NOMO-1 treated with DMSO at 0.1 percent for 48 hours (cell line): ENCODE measurements around the gene ADGRL3.
"Not testable (repeated sequence)": the region's sequence is repeated elsewhere in the genome, so short reads cannot be mapped to it uniquely, and the experiment has no call there.

Experiments
- DNase-seq: peaks from one replicate; lab custom pipeline; 2025; ENCODE audit not compliant: unreplicated experiment; lab: John Stamatoyannopoulos, UW

The ADGRL3 gene

DNA sequence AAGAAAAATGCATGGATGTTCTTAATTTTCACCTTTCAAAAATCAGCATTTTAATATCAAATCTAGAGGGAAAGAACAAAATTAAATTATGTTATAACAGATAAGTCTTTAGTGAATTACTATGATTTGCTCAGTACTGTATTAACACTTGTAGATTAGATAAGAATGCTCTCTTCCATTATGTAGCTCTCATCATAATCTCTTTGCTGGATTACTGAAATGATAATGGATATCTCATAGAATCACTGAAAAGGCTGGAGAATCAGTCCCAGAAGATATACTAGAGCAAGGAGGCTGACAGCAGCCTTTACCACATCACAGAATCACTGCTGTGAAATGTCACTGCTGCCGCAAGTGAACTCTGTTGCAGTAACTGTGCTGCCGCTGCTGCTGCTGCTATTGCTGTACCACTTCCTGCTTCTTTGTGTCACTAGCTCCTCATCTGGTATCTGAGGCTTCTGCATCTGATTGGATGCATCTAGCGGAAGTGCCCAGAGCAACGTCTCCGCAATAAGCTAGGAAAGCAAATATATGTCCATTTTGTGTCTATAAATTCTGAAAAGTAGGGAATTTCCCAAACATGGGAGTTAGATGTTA lies 738.2 kb downstream of the ADGRL3 start:
- DNase-seq: no peak

DNA sequence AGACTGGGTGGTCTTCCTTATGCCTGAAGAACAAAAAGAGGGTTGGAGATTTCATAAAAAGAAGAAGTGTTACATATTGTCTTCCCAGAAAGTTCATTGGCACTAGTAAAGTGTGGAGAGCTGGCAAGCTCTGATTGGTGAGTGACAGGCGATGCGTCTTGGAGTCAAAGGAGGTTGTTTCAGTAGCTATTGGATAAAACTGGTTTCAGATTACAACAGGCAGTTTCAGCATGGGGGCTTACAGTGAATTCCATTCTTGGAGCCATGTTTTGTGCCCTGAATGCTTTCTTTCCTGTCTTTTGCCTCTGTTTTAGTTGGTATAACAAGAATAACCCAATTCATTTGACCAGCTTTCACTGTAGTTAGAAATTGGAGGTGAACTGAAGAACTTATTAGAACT lies 750.5 kb downstream of the ADGRL3 start:
- no peak for DNase-seq

DNA sequence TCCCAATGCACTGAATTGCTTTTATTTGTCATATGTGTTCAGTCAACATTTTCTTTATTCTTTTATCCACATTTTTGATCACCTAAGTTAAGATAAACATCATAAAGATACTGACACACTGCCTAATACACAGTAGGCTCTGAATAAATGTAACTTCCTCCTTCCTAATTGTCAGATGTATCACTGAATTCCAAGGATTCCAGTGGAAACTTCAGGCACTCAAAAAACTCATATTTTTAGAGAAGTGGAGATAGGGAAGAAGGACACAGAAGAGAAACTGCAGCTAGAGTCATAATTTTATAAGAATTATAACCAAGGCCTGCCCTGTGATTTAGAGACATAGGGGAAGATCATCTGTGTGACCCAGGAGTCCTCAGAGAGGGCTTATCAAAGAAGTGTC lies 753.3 kb downstream of the ADGRL3 start:
- no peak for DNase-seq

DNA sequence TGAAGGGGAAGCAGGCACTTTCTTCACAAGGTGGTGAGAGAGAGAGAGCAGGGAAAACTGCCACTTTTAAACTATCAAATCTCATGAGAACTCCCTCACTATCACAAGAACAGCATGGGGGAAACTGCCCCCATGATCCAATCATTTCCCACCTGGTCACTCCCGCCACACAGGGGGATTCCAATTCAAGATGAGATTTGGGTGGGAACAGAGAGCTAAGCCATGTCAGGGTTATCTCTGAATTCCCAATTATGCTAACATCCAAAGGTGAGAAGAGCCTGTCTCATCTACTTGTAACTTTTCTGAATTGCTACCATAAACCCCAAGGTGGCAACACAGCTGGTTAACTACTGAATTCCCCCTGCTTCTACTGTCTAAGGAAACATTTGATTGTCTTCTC lies 758.5 kb downstream of the ADGRL3 start:
- DNase-seq: no peak

DNA sequence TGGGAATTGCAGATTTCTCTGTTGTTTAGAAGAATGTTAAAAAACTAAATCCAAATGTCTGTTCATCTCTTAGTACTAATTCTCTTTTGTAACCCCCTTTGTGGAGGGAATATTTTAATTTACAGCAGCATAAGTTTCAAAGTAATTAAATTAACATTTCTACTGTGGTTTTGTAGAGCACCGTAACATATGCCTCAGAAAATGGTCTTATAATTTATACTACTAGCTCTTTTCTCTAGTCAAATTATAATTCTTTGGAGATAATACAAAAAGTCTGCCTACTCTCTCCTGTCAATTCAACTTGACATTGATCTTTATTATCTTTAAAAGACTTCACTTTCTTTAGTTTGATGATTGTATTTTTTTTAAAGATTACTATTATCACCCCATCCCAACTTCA lies 759.0 kb downstream of the ADGRL3 start:
- no peak for DNase-seq

DNA sequence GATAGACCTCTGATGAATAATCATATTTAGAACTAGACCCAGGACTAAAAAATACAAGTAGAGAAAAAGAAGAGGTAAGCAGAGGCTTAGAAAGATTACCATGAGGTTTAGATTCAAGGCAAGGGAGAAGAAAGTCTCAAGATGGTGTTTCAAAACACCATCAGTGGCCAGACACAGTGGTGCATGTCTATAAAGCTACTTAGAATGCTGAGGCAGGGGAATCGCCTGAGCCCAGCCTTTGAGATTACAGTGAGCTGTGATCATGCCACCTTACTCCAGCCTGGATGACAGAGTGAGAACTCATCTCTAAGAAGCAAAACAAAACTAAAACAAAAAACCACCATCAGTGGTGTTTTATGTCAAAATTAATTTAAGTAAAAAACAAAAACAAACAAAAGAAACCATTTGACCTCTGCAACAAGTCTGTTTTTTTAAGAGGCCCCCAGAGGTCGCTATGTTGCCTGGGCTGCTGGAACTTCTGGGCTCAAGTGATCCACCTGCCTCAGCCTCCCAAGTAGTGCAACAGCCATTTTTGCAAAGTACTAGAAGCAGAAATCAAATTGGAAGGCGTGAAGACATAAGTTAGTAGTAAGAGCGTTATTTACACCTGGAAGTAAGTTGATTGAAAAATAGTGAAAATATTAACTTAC lies 784.3 kb downstream of the ADGRL3 start:
- DNase-seq: no peak

DNA sequence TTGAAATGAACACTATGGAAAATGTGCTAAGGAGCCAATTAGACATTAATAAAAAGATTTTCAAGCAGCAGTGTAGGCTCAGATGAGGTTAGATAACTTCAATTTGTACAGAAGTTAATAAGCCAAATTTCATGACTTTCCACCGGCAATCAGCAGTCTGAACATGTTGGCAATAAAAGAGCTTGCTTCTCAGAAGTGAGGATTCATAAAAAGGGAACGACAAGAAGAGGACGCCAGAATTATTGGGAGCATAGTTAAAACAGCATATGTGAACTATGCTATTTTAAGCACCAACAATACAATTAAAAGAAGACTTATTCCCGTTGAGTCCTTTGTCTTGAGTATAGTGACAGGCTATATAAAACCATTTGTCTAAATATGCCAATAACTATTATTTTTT lies 785.3 kb downstream of the ADGRL3 start:
- DNase-seq: no peak

DNA sequence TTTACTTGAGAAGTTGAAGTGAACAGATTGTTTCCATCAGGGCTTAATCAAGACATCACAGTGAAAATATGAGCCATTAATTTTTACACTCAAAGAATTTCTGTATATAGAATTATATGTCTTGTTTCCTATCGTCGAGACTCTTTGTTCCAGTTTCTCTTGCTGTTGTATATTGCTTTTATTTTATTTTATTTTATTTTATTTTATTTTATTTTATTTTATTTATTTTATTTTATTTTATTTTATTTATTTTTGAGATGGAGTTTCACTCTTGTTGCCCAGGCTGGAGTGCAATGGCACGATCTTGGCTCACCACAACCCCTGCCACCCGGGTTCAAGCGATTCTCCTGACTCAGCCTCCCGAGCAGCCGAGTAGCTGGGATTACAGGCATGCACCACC lies 786.8 kb downstream of the ADGRL3 start:
- not testable (repeated sequence) for DNase-seq

DNA sequence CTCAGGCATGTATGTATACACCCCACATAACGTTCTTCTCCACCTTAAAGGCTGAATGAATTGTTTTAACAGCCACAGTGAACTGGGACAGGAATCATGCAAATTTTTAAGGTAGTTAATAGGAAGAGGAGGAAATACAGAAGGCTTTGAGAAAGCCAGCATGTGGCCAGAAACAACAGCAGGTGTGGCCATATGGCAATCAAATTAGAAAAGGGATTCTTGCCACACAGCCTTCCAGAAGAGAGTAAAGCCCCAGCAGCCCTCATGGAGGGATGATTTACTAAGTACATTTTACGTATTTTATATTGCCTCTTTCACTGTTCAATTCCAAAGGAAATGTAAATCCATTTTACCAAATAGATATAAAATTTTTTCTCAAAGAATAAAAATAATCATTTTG lies 792.2 kb downstream of the ADGRL3 start:
- DNase-seq: no peak

DNA sequence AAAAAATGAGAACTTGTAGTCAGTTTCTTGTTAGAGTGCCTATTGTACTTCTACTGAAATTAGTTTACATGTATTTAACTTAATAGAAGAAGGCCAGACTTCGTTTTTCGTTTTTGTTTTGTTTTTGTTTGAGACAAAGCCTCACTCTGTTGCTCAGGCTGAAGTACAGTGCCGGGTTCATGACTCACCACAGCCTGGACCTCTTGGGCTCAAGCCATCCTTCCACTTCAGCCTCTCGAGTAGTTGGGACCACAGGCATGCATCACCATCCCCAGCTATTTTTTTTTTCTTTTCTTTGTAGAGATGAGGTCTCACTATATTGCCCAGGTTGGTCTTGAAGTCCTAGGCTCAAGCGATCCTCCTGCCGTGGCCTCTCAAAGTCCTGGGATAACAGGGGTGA lies 793.9 kb downstream of the ADGRL3 start:
- DNase-seq: no peak

DNA sequence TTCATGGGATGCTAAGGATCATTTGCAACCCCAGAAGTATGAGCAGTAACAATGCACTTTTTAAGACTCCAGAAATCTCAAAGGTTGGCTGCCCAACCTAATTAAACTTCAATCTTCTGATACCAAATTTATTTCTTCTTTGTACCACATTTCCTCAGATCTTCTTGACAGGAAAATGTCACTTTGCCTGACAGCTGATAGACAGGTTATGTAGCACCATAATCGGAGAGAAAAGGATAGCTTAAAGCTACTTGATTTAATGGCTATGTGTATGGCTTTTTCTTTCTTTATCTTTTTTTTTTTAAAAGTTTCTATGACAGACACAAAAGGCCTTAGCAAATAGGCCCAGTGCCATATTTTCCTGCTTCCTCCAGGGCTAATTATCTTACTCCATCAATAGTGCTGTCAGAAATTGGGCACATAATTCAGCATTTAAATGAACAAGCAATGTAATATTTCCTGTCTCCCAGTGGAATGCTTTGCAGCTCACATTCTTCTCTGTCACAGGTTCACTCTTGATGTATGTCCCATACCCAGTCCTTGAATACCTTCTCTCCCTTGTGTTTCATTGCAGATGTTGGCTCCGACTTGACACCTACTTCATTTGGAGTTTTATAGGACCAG lies 795.7 kb downstream of the ADGRL3 start:
- no peak for DNase-seq

DNA sequence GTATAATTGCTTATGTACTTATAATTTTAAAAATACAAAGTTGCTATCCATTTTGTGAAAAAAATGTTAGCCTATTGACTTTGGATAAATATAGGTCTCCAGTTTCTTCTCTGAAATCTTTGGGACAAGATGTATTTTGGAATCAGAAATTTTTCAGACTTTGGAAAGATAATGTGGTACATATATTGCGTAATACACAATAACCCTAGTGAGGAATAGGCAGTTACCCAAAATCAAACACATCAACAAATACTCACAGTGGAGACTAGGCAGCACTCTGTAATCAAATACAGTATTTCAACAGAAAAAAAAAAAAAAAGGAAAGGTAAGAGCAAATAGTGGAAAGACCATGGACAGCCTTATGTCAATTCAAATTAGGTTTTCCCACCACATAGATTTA lies 796.8 kb downstream of the ADGRL3 start:
- no peak for DNase-seq

DNA sequence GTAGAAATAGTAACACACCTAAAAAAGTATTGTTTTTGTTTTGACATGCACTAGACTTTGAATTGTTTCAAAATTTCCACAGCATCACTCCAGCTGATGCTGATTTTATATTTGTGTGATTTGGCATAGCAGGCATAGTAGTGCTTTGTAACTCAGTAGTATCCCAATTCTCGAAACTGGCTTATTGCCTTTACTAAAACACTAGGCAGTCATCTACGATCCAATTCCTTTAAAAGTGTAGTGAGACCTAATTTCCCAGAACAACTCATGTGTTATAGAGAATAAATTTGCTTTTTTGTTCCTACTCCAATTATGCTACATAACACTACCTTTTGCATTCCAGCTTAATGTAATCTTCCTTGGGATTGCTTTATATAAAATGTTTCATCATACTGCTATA lies 797.7 kb downstream of the ADGRL3 start:
- DNase-seq: no peak

DNA sequence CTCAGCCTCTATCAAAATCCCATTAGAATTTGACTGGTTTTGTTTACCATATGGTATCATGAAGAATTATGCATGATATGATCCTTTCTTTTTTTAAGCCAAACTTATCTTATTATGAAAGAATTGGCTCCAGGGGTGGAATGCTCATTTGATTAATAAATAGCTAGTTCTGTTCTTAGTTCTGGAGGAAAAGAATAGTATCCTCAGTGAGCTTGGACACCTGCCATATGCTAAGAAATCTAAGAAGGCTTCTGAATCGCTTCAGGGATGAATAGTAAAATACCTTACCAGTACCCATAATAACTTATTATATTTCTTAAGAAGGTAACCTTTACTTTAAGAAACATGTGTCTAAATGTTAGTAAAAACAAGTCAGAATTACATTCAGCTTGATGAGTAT lies 803.6 kb downstream of the ADGRL3 start:
- DNase-seq: no peak

DNA sequence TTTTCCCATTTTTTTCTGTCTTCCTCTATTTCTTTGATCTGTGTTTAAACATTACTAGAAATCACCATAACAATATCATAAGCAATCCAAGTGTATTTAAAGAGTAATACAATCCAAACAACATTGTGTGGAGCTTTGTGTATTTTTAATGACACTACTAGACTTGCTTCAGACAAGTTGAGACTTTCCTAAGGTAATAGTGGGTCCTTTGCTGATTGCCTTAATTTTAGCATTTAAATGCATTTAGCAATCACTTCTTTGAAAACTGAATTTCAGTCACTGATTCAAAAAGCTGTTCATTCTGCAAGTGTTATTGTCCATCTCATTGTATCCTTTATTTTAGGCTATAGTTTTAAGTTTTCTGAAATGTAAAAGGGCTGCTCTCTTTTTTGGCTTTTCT lies 804.8 kb downstream of the ADGRL3 start:
- DNase-seq: no peak

DNA sequence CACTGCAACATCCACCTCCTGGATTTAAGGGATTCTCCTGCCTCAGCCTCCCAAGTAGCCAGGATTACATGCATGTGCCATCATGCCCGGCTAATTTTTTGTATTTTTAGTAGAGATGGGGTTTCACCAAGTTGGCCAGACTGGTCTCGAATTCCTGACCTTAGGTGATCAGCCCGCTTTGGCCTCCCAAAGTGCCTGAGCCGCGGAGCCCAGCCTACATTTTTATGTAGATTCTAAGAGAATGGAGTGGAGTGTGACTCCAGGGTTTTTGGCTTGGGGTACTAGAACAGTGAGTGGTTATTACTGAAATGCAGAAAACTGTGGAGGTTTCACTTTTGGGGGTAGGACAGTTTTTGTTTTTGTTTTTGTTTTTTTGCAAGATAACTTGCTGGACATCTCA lies 806.0 kb downstream of the ADGRL3 start:
- no peak for DNase-seq

DNA sequence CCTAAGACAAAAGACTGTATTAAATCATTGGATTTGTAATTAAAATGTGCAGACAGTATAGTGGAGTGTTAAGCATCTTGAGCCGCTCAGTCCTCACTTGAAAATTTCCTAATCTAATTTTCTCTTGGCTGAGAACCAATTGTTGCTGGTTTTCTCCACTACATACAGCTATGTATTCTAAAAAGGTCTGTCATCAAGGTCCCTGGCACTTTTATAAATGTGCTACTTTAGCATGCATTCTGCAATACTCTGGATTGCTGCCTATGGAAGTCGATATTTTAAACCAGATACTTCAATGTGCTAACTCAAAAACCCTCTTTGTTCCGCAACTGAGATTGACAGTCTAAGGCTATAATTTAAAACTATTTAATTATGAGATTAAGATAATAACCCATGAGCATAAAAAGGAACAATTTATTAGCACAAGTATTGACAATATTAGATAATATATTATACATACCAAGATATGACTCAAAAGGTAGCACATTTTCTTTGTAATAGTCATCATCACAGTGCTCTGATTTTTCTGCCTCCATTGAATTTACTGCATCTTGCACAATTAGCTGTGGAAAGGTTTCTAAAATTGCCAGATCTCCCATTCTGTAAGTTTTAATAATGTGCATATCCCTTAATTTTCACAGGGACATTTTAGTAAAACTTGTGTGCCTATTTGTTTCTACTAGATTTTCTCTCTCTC lies 815.1 kb downstream of the ADGRL3 start:
- no peak for DNase-seq

DNA sequence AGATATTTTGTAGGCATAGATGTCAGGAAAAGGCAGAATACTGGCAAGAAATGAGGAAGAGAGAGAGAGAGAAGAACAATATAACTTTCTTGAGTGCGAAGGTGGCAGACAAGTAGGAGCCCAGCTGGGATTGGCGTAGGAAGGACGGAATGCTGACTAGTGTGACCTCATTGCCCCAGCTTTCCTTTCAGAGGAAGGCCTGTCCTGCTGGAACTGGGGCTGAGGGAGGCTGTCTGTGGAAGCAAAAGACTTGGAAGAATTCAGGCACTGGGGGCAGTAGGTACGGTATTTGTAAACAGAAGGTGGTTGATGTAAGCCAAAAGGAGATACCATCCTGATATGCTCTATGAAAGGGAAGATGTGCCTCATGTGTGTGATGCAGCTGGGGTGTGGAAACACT lies 818.4 kb downstream of the ADGRL3 start:
- DNase-seq: no peak

DNA sequence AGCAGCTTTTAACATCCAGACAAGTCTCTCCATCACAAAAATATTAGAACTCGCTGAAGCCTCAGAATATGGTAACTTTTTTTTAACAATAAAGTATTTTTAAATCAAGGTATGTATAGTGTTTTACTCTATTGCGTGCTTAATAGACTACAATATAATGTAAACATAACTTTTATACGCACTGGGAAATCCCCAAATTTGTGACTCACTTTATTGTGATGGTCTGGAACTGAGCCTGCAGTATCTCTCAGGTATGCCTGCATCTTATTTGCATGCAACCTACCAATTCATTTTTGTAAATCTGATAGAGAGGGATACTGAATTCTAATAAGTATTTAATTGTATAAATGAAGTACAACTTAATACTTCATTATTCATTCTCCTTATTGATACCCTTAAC lies 823.5 kb downstream of the ADGRL3 start:
- DNase-seq: no peak

DNA sequence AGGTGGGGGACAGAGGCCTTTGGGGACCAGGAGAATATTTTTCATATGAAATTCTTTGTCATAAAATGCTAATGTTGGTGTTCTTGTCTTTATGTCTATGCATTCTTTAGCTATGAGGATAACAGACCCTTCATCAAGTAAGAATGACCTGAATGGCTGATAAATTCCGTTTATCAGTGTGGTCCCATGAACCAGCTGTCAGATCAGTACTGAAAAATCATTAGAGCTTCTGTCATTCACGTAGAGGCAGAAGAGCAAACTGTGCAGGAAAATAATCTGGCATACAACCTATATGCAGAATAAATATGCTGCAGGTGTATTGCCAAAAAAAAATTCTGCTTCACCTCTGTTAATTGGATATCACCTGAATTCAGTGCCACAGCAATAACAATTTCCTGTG lies 828.6 kb downstream of the ADGRL3 start:
- no peak for DNase-seq

DNA sequence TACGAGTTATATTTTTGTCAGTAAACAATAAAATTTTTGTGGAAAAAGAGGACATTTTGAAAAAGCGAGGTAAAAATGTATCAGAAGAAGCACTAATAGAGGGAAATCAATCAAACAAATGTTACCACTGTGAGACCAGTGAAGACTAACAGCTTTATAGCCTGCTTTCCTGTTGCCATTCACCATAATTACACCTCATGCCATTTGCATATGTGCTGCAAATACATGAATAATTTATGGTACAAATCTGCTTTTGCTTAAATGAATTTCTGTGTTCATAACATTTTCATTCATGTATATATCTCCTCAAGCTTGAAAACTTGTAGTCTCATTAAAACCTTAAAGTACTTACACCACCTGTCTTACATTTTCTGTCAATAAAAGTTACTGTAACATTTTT lies 830.8 kb downstream of the ADGRL3 start:
- no peak for DNase-seq

DNA sequence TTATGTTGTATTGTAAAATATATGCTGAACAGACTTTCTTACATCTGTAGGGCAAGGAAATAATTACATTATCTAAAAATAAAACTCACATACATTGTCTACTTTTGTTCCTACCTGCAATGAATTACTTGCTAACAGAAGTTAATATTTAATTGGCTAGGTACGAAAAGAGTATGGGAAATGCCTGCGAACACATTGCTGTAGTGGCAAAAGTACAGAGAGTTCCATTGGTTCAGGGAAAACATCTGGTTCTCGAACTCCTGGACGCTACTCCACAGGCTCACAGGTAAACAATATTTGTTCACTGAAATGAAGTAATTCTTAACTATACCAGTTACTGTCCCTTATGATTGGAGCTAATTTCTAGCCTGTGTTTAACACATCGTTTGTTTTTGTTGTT lies 837.4 kb downstream of the ADGRL3 start:
- no peak for DNase-seq
